HG03571 (cell line): Measurements from ENCODE around the gene CYP4F8.
"Not testable (repeated sequence)": the region's sequence is repeated elsewhere in the genome, so short reads cannot be mapped to it uniquely, and the experiment has no call there.

Experiments used
- ATAC-seq: cut with Tn5 transposase; IDR thresholded peaks from one replicate; pipeline ENCODE4 v1.9.1; 2021; ENCODE audit not compliant: unreplicated experiment

CYP4F8 gene

GRCh38 chr19:15614507-15615379 is at the start of gene CYP4F8:
TSS of gene CYP4F8 (plus strand) at chr19:15615218. CDS start at chr19:15615617, 399 bp downstream.
- ATAC-seq: no peak

GRCh38 chr19:15570420-15570819 is 44.6 kb upstream of the CYP4F8 start:
- no peak for ATAC-seq

- no peak for ATAC-seq
Observed at GRCh38 chr19:15575406-15575805, 39.6 kb upstream of the CYP4F8 start.

GRCh38 chr19:15576526-15577156 is 38.4 kb upstream of the CYP4F8 start:
- no peak for ATAC-seq

GRCh38 chr19:15577184-15577771 is 37.7 kb upstream of the CYP4F8 start:
- no peak for ATAC-seq

- no peak for ATAC-seq
Observed at GRCh38 chr19:15583346-15583745, 31.7 kb upstream of the CYP4F8 start.

GRCh38 chr19:15584095-15584494 is 30.9 kb upstream of the CYP4F8 start:
- ATAC-seq: no peak

- ATAC-seq: no peak
Observed at GRCh38 chr19:15584541-15585115, 30.4 kb upstream of the CYP4F8 start.

GRCh38 chr19:15587663-15588062 is 27.4 kb upstream of the CYP4F8 start:
- ATAC-seq: no peak

- no peak for ATAC-seq
Observed at GRCh38 chr19:15588265-15588664, 26.8 kb upstream of the CYP4F8 start.

GRCh38 chr19:15589760-15590451 is 25.1 kb upstream of the CYP4F8 start:
- ATAC-seq: no peak

GRCh38 chr19:15591796-15592195 is 23.2 kb upstream of the CYP4F8 start:
- ATAC-seq: no peak

- not testable (repeated sequence) for ATAC-seq
Observed at GRCh38 chr19:15592506-15592905, 22.5 kb upstream of the CYP4F8 start.

- ATAC-seq: not testable (repeated sequence)
Observed at GRCh38 chr19:15593766-15594165, 21.3 kb upstream of the CYP4F8 start.

- no peak for ATAC-seq
Observed at GRCh38 chr19:15595069-15595468, 19.9 kb upstream of the CYP4F8 start.

- ATAC-seq: not testable (repeated sequence)
Observed at GRCh38 chr19:15607978-15608925, 6.8 kb upstream of the CYP4F8 start.

GRCh38 chr19:15609261-15609660 is 5.8 kb upstream of the CYP4F8 start:
- no peak for ATAC-seq

- ATAC-seq: no peak
Observed at GRCh38 chr19:15612342-15612741, 2.7 kb upstream of the CYP4F8 start.

GRCh38 chr19:15613338-15613737 is 1.7 kb upstream of the CYP4F8 start:
- no peak for ATAC-seq

GRCh38 chr19:15615526-15615925 is 508 bp downstream of the CYP4F8 start:
- ATAC-seq: no peak
